GM12872 (cell line): ENCODE results near the gene UGP2.
A peak's percentile ranks its signal among the peaks of the same experiment; 100 is the strongest.

ENCODE experiments used
- TF ChIP-seq, protein P1 (sequence below): IDR thresholded peaks from 3 replicates; pipeline ENCODE4 v1.5.1; 2011; ENCODE audit warnings: low read depth, mild to moderate bottlenecking, low read length, moderate library complexity; ENCODE audit not compliant: insufficient read depth

UGP2 gene

DNA sequence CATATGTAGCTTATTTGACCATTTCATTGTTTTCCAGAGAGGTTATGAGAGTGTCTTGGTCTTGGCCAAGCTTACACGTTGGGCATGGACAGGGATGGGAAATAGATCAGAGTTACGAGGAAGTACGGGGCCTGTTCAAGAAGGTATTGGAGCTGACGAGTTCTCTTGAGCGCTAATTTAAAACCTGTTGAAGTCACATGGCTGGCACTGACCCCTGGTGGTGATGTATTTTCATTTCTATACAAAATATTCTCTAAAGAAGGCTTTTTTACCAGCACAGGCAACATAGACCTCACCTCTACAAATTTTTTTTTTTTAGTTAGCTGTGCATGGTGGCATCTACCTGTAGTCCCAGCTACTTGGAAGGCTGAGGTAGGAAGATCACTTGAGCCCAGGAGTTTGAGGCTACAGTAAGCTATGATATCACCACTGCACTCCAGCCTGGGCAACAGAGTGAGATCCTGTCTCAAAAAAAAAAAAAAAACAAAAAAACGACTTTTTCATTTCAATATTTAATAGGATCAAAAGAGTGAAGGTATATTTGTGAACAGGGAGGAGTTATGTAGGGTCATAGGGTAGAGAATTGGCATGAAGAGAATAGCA is 19.6 kb downstream of the UGP2 start:
- TF ChIP-seq, protein P1, sequence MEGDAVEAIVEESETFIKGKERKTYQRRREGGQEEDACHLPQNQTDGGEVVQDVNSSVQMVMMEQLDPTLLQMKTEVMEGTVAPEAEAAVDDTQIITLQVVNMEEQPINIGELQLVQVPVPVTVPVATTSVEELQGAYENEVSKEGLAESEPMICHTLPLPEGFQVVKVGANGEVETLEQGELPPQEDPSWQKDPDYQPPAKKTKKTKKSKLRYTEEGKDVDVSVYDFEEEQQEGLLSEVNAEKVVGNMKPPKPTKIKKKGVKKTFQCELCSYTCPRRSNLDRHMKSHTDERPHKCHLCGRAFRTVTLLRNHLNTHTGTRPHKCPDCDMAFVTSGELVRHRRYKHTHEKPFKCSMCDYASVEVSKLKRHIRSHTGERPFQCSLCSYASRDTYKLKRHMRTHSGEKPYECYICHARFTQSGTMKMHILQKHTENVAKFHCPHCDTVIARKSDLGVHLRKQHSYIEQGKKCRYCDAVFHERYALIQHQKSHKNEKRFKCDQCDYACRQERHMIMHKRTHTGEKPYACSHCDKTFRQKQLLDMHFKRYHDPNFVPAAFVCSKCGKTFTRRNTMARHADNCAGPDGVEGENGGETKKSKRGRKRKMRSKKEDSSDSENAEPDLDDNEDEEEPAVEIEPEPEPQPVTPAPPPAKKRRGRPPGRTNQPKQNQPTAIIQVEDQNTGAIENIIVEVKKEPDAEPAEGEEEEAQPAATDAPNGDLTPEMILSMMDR, result peak; percentile 53

- TF ChIP-seq, protein P1, result no peak
Measured at GRCh38 chr2:63862806-63863205, 21.1 kb downstream of the UGP2 start.

- TF ChIP-seq, protein P1, result no peak
Measured at GRCh38 chr2:63863707-63864106, 22.0 kb downstream of the UGP2 start.

DNA sequence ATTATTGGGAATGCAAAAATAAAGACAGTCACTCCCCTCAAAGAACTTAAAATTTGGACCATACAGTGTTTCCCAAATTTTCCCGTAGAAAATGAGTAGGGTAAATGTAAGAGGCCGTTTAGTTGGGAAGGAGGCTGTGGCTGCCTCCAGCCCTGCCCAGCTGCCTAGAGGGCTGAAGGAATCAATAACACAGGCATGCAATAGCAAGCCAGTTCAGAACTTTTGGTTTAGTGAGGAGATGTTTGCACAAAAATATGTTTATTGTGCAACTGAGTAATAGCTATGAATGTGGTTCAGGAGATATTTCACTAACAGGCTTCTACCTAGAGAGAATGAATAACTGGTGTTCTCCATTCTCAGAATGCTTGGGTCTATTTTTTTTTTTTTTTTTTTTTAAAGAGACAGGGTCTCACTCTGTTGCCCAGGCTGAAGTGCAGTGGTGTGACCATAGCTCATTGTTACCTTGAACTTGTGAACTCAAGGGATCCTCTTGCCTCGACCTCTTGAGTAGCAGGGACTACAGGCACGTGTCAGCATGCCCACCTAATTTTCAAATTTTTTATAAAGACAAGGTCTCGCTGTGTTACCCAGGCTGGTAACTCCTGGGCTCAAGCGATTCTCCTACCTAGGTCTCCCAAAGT is 23.6 kb downstream of the UGP2 start:
- TF ChIP-seq, protein P1, result no peak

DNA sequence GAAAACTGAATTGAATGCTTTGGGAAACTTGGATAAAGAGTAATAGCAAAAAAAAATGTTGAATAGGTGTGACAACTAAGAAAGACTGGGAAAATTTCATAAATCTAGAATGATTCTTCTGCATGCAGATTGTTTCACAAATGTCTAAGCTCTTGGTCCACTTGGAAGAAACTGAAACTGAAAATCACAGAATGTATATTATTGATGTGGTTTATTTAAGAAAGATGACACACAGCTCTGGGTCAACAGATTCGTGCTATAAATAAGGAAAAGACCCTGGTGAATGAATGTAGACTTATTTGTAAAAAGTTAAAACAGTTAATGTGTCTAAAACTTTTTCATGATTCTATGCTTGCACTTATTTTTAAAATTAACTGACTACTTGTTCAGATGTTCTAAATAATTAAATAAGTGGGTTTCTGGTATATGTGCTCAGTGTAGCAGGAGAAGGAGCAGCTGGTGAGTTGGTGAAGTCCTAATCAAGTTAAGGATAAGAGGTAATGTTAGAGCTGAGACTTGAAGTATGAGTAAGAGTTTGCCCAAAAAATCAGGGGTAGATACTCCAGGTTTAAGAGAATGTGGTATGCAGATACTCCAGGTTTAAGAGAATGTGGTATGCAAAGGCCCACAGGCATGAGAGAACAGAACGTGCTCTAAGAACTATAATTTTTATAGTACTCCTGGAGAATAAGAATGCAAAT is 24.5 kb downstream of the UGP2 start:
- TF ChIP-seq, protein P1, result no peak

DNA sequence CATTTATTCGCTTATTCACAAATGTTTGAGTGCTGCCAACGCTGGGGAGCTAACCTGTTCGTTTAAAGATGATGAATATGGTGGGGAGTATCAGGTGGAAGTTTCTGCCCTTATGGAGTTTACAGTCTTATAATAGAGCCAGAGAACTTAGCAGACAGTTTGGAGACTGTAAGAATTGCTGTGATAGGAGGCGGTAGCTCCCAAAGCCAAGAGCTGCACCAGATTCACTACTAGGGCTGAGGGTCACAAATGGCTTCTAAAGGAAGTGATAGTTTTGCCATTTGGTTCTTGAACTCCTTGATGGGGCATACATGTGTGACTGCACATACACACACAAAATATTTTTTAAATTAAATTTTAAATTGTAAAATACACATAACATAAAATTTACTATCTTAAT is 29.0 kb downstream of the UGP2 start:
- TF ChIP-seq, protein P1, result no peak

DNA sequence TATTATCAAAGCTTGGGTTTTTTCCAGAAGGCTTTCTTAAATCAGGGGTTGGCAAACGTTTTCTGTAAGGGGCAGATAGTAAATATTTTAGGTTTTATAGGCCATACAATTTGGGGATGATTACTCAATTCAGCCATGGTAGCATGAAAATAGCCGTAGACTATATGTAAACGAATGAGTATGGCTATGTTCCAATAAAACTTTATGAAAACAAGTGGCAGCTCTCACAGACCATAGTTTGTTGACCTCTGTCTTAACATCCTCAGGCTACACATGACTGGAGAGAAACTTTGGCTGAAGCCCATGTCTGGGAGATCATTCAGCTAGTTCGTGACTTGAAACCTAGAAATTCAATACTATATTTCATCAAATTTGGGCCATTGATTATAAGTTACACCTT is 30.2 kb downstream of the UGP2 start:
- TF ChIP-seq, protein P1, result no peak
